AG04450 (cell line): ENCODE measurements around the gene SPTBN4. TPM values are rescaled to one million over a fixed set of nuclear protein-coding genes. Genes with fewer than 3 reads are reported as not detected.
A peak's percentile ranks its signal among the peaks of the same experiment; 100 is the strongest.

Source experiments
- CTCF ChIA-PET: fragments of 300-600, 350-600 bp; formaldehyde crosslinking; extraction: SDS; loops from one replicate; lab custom pipeline; 2022; ENCODE audit warnings: antibody characterized with exemption, inconsistent platforms; lab: Charles Lee
- POLR2A ChIA-PET: fragments of 350-600 bp; formaldehyde crosslinking; extraction: SDS; loops from one replicate; lab custom pipeline; 2021; ENCODE audit warnings: antibody characterized with exemption, inconsistent platforms; lab: Yijun Ruan, JAX
- DNase-seq: peaks from one replicate; pipeline ENCODE4 v3.0.0-alpha.2; 2011; ENCODE audit warnings: low read depth, low spot score
- H3K27ac ChIP-seq: one replicate; pipeline ENCODE4 v1.5.1; 2012; ENCODE audit warnings: low read depth, low read length, control low read depth
- H3K27me3 ChIP-seq: one replicate; pipeline ENCODE4 v1.6.0; 2012; ENCODE audit warnings: low read length; ENCODE audit not compliant: control insufficient read depth, insufficient read depth
- H3K4me3 ChIP-seq: 2 replicates; pipeline ENCODE4 v1.5.1; 2011; ENCODE audit warnings: mild to moderate bottlenecking, low read depth, low read length, control low read depth
- H3K9me3 ChIP-seq: 2 replicates; pipeline ENCODE4 v1.5.1; 2012; ENCODE audit warnings: low read length; ENCODE audit not compliant: control insufficient read depth, insufficient read depth
- CTCF ChIP-seq: IDR thresholded peaks from 2 replicates; pipeline ENCODE4 v1.5.1; 2011; ENCODE audit warnings: low read depth, low read length, control low read depth, inconsistent platforms
- polyA plus RNA-seq: library from polyadenylated mRNA; depleted of rRNA; stranded (reverse); fragments of >200 nt; gene quantifications from 2 replicates; pipeline ENCODE4 v1.2.3, GENCODE V29; 2011

SPTBN4 gene
- polyA plus RNA-seq, 1 experiment, result 1.3 TPM

GRCh38 chr19:40584007-40584406, 117.2 kb downstream of the SPTBN4 start:
- ChIA-PET CTCF (interaction anchor here (0.8 to 1.6 kb wide), 2 partner anchors 43 to 51 kb away, joined by 4 to 6 read pairs; no protein-coding TSS in a partner anchor), POLR2A (no interaction called here)
- no peaks in the 10 kb centered on the region; the same call in none of the 2 replicates for H3K9me3 ChIP-seq

GRCh38 chr19:40585241-40585981, 118.6 kb downstream of the SPTBN4 start:
- TF ChIP-seq CTCF, result no peak
- ChIA-PET CTCF (interaction anchor here (0.7 to 1.5 kb wide), 2 partner anchors 50 to 60 kb away, joined by 3 read pairs; no protein-coding TSS in a partner anchor), POLR2A (interaction anchor here (0.6 to 1.6 kb wide), 3 partner anchors 9 to 54 kb away, joined by 3 to 8 read pairs (median 5); no protein-coding TSS in a partner anchor)
- no peak for DNase-seq
- no peaks in the 10 kb centered on the region for H3K27me3 ChIP-seq
- H3K4me3 ChIP-seq, result no peak overlapping the region
- H3K27ac ChIP-seq, result peak overlapping the region; percentile 31
- H3K9me3 ChIP-seq, result no peaks in the 10 kb centered on the region; the same call in none of the 2 replicates

More at GRCh38 chr19:40584007-40584406, 117.2 kb downstream of the SPTBN4 start:
- H3K27ac ChIP-seq, result no peak overlapping the region
- no peak overlapping the region for H3K4me3 ChIP-seq
- no peak for DNase-seq
- no peaks in the 10 kb centered on the region for H3K27me3 ChIP-seq
- peak; percentile 47 for TF ChIP-seq CTCF

- no peak for DNase-seq
- Histone ChIP-seq H3K9me3 (no peaks in the 10 kb centered on the region; the same call in none of the 2 replicates), H3K4me3 (no peak overlapping the region), H3K27me3 (no peaks in the 10 kb centered on the region), H3K27ac (no peak overlapping the region)
- TF ChIP-seq CTCF, result no peak
- CTCF ChIA-PET, result interaction anchor here (0.7 to 1.5 kb wide), 4 partner anchors 37 to 1711 kb away, joined by 3 to 4 read pairs (median 3); no protein-coding TSS in a partner anchor
- POLR2A ChIA-PET, result interaction anchor here (0.6 to 1.6 kb wide), 2 partner anchors 9 to 15 kb away, joined by 3 to 8 read pairs; no protein-coding TSS in a partner anchor
Measured at GRCh38 chr19:40585982-40586422, 119.2 kb downstream of the SPTBN4 start.

- no peak for DNase-seq
- CTCF ChIA-PET, result interaction anchor here (0.7 to 0.8 kb wide), 3 partner anchors 16 to 1710 kb away, joined by 3 to 4 read pairs (median 3); no protein-coding TSS in a partner anchor
Measured at GRCh38 chr19:40586611-40587010, 119.8 kb downstream of the SPTBN4 start.

More at GRCh38 chr19:40586611-40587010, 119.8 kb downstream of the SPTBN4 start:
- Histone ChIP-seq H3K27me3 (no peaks in the 10 kb centered on the region), H3K4me3 (no peak overlapping the region), H3K27ac (no peak overlapping the region), H3K9me3 (no peaks in the 10 kb centered on the region; the same call in none of the 2 replicates)
- POLR2A ChIA-PET, result interaction anchor here (1.6 kb wide), 1 partner anchor 16 kb away, joined by 8 read pairs; no protein-coding TSS in a partner anchor
- no peak for TF ChIP-seq CTCF
